Measurements from ENCODE around the gene PNMA6A. TPM values are rescaled to one million over a fixed set of nuclear protein-coding genes. Genes with fewer than 3 reads are reported as not detected.

The PNMA6A gene
- total and polyA plus RNA-seq, 9 of the 15 experiments (the other 6 are each of a cell fraction or from before 2014, with no cell fraction given): 0.10 to 6.9 (median 1.3) TPM

DNA sequence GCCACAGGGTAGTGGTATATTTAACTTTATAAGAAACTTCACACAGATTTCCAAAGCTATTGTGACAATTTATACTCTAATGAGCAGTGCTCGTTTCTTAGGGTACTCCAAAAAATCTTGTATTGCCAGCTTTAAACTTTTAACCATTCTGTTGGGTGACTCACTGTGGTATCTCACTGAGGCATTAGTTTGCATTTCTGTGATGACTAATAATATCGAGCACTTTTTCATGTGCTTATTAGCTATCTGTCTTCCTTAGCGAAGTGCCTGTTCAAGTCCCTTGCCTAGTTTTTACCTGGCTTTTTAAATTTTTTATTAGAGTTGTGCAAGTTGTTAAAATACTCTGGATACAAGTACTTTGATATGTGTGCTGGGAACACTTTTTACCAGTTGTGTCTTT, 10.5 kb upstream of the PNMA6A start:
- no TSS peak for BruUV-seq (replicated peaks)
- 0% methylated on average over 3 of the region's 3 CpGs for WGBS (ENCODE audit: insufficient coverage, low coverage, missing lambda C conversion rate)
- H3K4me3 ChIP-seq: no peak overlapping the region
- FAIRE-seq (no peak), DNase-seq (ENCODE audit: extremely low read depth in 1 of 4, low spot score in 3 of 4) (peak in 2 of 4 experiments; percentile 9 to 19), ATAC-seq (no peak)
- H2AFZ ChIP-seq (ENCODE audit: low read depth, low read length): no peak overlapping the region
- H3K4me1 ChIP-seq (replicated peaks in 1 of 2; ENCODE audit: control insufficient read depth in 2 of 2, insufficient read depth in 2 of 2, low read length in 2 of 2): peaks cover 7 to 18% of the 10 kb centered on the region in 2 experiments; a peak in 4 of 5 replicates
- no peak overlapping the region for H3K9ac ChIP-seq (ENCODE audit: insufficient read depth in 1 of 2, low read depth in 2 of 2, low read length in 2 of 2)
- intact Hi-C loops (cut with micrococcal nuclease) (loop anchor here (5.0 kb wide), 1 partner anchor 256 kb away; no protein-coding TSS in a partner anchor), in situ Hi-C loops (cut with MboI) (no loop called here)
- no peaks in the 10 kb centered on the region for H3K27me3 ChIP-seq (ENCODE audit: control insufficient read depth in 2 of 2, insufficient read depth in 2 of 2, low read length in 2 of 2)
- no peak overlapping the region for H3K27ac ChIP-seq (ENCODE audit: extremely low read depth, low read depth, low read length)
- no peaks in the 10 kb centered on the region for H3K36me3 ChIP-seq (ENCODE audit: control insufficient read depth, insufficient read depth, low read length)
- CTCF ChIA-PET (ENCODE audit: low intra/inter-chr PET ratio): no interaction called here
- H4K20me1 ChIP-seq (replicated peaks; ENCODE audit: control insufficient read depth, insufficient read depth, low read length): no peaks in the 10 kb centered on the region
- POLR2A ChIA-PET: interaction anchor here (0.6 to 1.1 kb wide), 3 partner anchors 14 to 454 kb away, joined by 3 read pairs; no protein-coding TSS in a partner anchor
- no peaks in the 10 kb centered on the region for H3K9me1 ChIP-seq (ENCODE audit: control insufficient read depth, insufficient read depth, low read length)
- H3K4me2 ChIP-seq (ENCODE audit: insufficient read depth, low read length): no peak overlapping the region
- H3K79me2 ChIP-seq (ENCODE audit: control insufficient read depth, insufficient read depth, low read length): no peaks in the 10 kb centered on the region
- H3K9me3 ChIP-seq (replicated peaks; ENCODE audit: control insufficient read depth, insufficient read depth, low read depth, low read length): no peaks in the 10 kb centered on the region
- TF ChIP-seq JUND (IDR thresholded peaks at IDR 0.05; ENCODE audit: borderline replicate concordance, low read depth, low read length) (peak; percentile 75), JUND (tag; IDR thresholded peaks at IDR 0.05; ENCODE audit: borderline replicate concordance, low read depth, low read length) (peak; percentile 69; the same call in 2 of the 3 replicates), MEIS2 (IDR thresholded peaks at IDR 0.05; ENCODE audit: partially characterized antibody) (no peak), ZNF263 (CRISPR knock-in tag; IDR thresholded peaks at IDR 0.05; ENCODE audit: borderline replicate concordance) (no peak), ARID1B (IDR thresholded peaks at IDR 0.05) (peak; percentile 51), MEF2D (tag; conservative IDR thresholded peaks at IDR 0.05; ENCODE audit: low read depth) (0 out of 2 replicates have a peak, but pooled peaks have one; percentile 6), SMARCE1 (IDR thresholded peaks at IDR 0.05) (0 out of 2 replicates have a peak, but pooled peaks have one; percentile 21), IFI16 (CRISPR knock-in tag; IDR thresholded peaks at IDR 0.05) (no peak), SMAD1 (IDR thresholded peaks at IDR 0.05; ENCODE audit: low read depth, low read length, partially characterized antibody) (no peak)
- TF ChIP-seq, protein P1, sequence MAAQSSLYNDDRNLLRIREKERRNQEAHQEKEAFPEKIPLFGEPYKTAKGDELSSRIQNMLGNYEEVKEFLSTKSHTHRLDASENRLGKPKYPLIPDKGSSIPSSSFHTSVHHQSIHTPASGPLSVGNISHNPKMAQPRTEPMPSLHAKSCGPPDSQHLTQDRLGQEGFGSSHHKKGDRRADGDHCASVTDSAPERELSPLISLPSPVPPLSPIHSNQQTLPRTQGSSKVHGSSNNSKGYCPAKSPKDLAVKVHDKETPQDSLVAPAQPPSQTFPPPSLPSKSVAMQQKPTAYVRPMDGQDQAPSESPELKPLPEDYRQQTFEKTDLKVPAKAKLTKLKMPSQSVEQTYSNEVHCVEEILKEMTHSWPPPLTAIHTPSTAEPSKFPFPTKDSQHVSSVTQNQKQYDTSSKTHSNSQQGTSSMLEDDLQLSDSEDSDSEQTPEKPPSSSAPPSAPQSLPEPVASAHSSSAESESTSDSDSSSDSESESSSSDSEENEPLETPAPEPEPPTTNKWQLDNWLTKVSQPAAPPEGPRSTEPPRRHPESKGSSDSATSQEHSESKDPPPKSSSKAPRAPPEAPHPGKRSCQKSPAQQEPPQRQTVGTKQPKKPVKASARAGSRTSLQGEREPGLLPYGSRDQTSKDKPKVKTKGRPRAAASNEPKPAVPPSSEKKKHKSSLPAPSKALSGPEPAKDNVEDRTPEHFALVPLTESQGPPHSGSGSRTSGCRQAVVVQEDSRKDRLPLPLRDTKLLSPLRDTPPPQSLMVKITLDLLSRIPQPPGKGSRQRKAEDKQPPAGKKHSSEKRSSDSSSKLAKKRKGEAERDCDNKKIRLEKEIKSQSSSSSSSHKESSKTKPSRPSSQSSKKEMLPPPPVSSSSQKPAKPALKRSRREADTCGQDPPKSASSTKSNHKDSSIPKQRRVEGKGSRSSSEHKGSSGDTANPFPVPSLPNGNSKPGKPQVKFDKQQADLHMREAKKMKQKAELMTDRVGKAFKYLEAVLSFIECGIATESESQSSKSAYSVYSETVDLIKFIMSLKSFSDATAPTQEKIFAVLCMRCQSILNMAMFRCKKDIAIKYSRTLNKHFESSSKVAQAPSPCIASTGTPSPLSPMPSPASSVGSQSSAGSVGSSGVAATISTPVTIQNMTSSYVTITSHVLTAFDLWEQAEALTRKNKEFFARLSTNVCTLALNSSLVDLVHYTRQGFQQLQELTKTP (IDR thresholded peaks at IDR 0.05; ENCODE audit: low read depth in 1 of 2, partially characterized antibody in 2 of 2): peak in 1 of 2 experiments; percentile 64
- TF ChIP-seq, protein P2, sequence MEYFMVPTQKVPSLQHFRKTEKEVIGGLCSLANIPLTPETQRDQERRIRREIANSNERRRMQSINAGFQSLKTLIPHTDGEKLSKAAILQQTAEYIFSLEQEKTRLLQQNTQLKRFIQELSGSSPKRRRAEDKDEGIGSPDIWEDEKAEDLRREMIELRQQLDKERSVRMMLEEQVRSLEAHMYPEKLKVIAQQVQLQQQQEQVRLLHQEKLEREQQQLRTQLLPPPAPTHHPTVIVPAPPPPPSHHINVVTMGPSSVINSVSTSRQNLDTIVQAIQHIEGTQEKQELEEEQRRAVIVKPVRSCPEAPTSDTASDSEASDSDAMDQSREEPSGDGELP (CRISPR knock-in tag; IDR thresholded peaks at IDR 0.05; ENCODE audit: borderline replicate concordance): no peak
- TF ChIP-seq, protein P3, sequence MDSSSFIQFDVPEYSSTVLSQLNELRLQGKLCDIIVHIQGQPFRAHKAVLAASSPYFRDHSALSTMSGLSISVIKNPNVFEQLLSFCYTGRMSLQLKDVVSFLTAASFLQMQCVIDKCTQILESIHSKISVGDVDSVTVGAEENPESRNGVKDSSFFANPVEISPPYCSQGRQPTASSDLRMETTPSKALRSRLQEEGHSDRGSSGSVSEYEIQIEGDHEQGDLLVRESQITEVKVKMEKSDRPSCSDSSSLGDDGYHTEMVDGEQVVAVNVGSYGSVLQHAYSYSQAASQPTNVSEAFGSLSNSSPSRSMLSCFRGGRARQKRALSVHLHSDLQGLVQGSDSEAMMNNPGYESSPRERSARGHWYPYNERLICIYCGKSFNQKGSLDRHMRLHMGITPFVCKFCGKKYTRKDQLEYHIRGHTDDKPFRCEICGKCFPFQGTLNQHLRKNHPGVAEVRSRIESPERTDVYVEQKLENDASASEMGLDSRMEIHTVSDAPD (CRISPR knock-in tag; IDR thresholded peaks at IDR 0.05): no peak
- TF ChIP-seq, protein P4, sequence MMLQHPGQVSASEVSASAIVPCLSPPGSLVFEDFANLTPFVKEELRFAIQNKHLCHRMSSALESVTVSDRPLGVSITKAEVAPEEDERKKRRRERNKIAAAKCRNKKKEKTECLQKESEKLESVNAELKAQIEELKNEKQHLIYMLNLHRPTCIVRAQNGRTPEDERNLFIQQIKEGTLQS (IDR thresholded peaks at IDR 0.05): peak; percentile 76
- TF ChIP-seq, protein P4 (CRISPR knock-in tag; conservative IDR thresholded peaks at IDR 0.05): no peak
